Measurements from ENCODE around the gene ZDHHC20. TPM values are rescaled to one million over a fixed set of nuclear protein-coding genes. Genes with fewer than 3 reads are reported as not detected.

ZDHHC20 gene
- total RNA-seq, 1 experiment from 2014 or later, result 69.1 TPM

DNA sequence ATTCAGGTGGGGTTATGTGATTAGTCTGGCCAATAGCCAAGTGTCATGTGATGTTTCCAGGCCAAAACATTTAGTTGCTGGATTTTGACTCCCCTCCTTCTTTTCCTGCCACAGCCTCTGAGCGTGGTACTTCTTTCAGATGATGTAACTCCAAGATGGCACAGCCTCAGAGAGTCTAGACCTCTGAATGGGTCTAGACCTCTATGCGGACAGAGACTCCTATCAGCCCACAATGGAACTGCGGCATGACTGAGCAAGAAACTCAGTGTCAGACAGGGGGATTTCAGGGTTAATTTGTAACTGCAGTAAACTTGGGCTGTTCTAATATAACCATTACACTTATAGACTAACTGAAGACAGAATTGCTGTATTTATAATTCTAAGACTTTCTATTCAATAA is 42.6 kb upstream of the ZDHHC20 start:
- TF ChIP-seq, protein P1, sequence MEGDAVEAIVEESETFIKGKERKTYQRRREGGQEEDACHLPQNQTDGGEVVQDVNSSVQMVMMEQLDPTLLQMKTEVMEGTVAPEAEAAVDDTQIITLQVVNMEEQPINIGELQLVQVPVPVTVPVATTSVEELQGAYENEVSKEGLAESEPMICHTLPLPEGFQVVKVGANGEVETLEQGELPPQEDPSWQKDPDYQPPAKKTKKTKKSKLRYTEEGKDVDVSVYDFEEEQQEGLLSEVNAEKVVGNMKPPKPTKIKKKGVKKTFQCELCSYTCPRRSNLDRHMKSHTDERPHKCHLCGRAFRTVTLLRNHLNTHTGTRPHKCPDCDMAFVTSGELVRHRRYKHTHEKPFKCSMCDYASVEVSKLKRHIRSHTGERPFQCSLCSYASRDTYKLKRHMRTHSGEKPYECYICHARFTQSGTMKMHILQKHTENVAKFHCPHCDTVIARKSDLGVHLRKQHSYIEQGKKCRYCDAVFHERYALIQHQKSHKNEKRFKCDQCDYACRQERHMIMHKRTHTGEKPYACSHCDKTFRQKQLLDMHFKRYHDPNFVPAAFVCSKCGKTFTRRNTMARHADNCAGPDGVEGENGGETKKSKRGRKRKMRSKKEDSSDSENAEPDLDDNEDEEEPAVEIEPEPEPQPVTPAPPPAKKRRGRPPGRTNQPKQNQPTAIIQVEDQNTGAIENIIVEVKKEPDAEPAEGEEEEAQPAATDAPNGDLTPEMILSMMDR (conservative IDR thresholded peaks at IDR 0.05), result peak; percentile 54
- Histone ChIP-seq H3K9me3 (ENCODE audit: control insufficient read depth, low read depth, low read length) (no peaks in the 10 kb centered on the region), H2BK12ac (ENCODE audit: insufficient read length, low read depth, low read length) (no peak overlapping the region), H4K20me1 (ENCODE audit: control insufficient read depth, insufficient read depth, insufficient read length) (no peaks in the 10 kb centered on the region), H3K27me3 (ENCODE audit: insufficient read depth, low read length) (no peaks in the 10 kb centered on the region), H3K14ac (ENCODE audit: insufficient read depth, low read length) (no peak overlapping the region), H3K27ac (ENCODE audit: insufficient read length, low read depth, low read length) (no peak overlapping the region), H4K8ac (replicated peaks; ENCODE audit: insufficient read length, low read depth, low read length) (no peak overlapping the region), H2BK120ac (ENCODE audit: low read depth, low read length, poor library complexity, severe bottlenecking) (no peak overlapping the region), H3K23ac (ENCODE audit: insufficient read length, low read depth, low read length) (no peak overlapping the region), H4K91ac (ENCODE audit: insufficient read length, low read depth, low read length) (no peak overlapping the region), H3K4me1 (ENCODE audit: insufficient read depth, low read length) (no peaks in the 10 kb centered on the region), H2BK5ac (ENCODE audit: insufficient read length, low read length) (no peak overlapping the region), H3K79me2 (ENCODE audit: insufficient read depth, low read length) (no peaks in the 10 kb centered on the region), H3K4ac (ENCODE audit: low read depth, low read length) (no peak overlapping the region), H2BK20ac (ENCODE audit: low read depth, low read length, poor library complexity, severe bottlenecking) (no peak overlapping the region), H2AFZ (ENCODE audit: low read length) (no peak overlapping the region), H3T11ph (ENCODE audit: low read length) (no peak overlapping the region), H4K5ac (ENCODE audit: insufficient read length, low read depth, low read length) (no peak overlapping the region), H2AK5ac (ENCODE audit: insufficient read length, low read length) (no peak overlapping the region), H3K18ac (ENCODE audit: insufficient read length, low read depth, low read length) (no peak overlapping the region), H3K79me1 (ENCODE audit: insufficient read depth, low read depth, low read length, poor library complexity, severe bottlenecking) (no peaks in the 10 kb centered on the region), H3K56ac (ENCODE audit: insufficient read length, low read depth, low read length) (no peak overlapping the region), H3K4me2 (ENCODE audit: insufficient read depth, insufficient read length, low read length) (no peak overlapping the region), H3K9ac (ENCODE audit: extremely low read depth, insufficient read length, low read length) (no peak overlapping the region), H2BK15ac (ENCODE audit: low read depth, low read length) (no peak overlapping the region), H3K23me2 (ENCODE audit: insufficient read length, low read depth, low read length, poor library complexity, severe bottlenecking) (no peaks in the 10 kb centered on the region)
- H3K36me3 Mint-ChIP-seq (ENCODE audit: insufficient read depth in 1 of 3, low read depth in 3 of 3), result peaks cover 6 to 16% (median 13%) of the 10 kb centered on the region in 3 experiments
- no CpG with 5 or more reads among the region's 3 CpGs for WGBS (ENCODE audit: extremely low coverage, insufficient read length, low lambda C conversion rate)
- no peaks in the 10 kb centered on the region for H3K27me3 Mint-ChIP-seq (ENCODE audit: low read depth)
- H3K27ac Mint-ChIP-seq, result peak overlapping the region; percentile 7 to 64 (median 36); a peak in 4 of 7 replicates
- peak; percentile 38 for DNase-seq
- H3K4me3 Mint-ChIP-seq, result no peak overlapping the region
- H3K9me3 Mint-ChIP-seq, result no peaks in the 10 kb centered on the region
- no peaks in the 10 kb centered on the region for H3K4me1 Mint-ChIP-seq
